ENCODE results near the gene TOMM20.
"Not testable (repeated sequence)": the region's sequence is repeated elsewhere in the genome, so short reads cannot be mapped to it uniquely, and the experiment has no call there.

DNA sequence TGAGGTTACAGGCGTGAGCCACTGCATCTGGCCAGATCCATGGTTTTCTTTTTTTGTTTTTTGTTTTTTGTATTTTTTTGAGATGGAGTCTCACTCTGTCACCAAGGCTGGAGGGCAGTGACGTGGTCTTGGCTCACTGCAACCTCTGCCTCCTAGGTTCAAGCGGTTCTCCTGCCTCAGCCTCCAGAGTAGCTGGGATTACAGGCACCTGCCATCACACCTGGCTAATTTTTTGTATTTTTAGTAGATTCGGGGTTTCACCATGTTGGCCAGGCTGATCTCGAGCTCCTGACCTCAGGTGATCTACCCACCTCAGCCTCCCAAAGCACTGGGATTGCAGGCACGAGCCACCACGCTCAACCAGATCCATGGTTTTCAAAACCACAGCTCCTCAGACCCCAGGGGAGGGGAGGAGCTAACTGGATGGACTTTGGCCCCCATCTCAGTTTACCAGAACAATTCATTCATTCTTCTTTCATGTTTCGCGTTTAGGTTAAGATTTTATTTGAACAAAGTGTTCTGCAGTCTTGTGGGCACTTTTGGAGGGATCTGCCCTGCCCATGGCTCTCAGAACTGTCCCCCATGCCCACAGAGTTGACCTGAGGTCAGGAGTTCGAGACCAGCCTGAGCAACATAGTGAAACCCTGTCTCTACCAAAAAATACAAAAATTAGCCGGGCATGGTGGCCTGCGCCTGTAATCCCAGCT lies 43.1 kb downstream of the TOMM20 start:
- not testable (repeated sequence) for TF ChIP-seq POLR2AphosphoS5 (IDR thresholded peaks at IDR 0.05; ENCODE audit: borderline replicate concordance, low read depth, low read length); EZH2 (IDR thresholded peaks at IDR 0.05); FOXP2 (optimal IDR thresholded peaks at IDR 0.05; ENCODE audit: control extremely low read depth, extremely low read length, insufficient read depth)

All from SK-N-MC (cell line).